Activated T-helper 2 cell treated with anti-CD3 and anti-CD28 coated beads, Interferon-gamma antibody, Interleukin-2, Interleukin-4, amounts not matched to agents 10 μg/mL and 5 μg/mL and 100 μg/mL, durations not matched to agents 14 hours and 24 hours and 36 hours (primary cell): ENCODE results near the gene FAM76B. TPM values are rescaled to one million over a fixed set of nuclear protein-coding genes. Genes with fewer than 3 reads are reported as not detected.

ENCODE experiments used
- DNase-seq: peaks from one replicate; pipeline ENCODE4 v3.0.0; 2021; ENCODE audit warnings: low spot score
- H3K27ac Mint-ChIP-seq: one replicate; pipeline ENCODE4 v1.8.0; 2021; ENCODE audit warnings: mixed read lengths
- H3K27me3 Mint-ChIP-seq: one replicate; pipeline ENCODE4 v1.8.0; 2021; ENCODE audit warnings: low read depth, mixed read lengths
- H3K36me3 Mint-ChIP-seq: one replicate; pipeline ENCODE4 v1.8.0; 2021; ENCODE audit warnings: low read depth, mixed read lengths
- H3K4me1 Mint-ChIP-seq: one replicate; pipeline ENCODE4 v1.8.0; 2021; ENCODE audit warnings: low read depth, mixed read lengths
- H3K4me3 Mint-ChIP-seq: one replicate; pipeline ENCODE4 v1.8.0; 2021; ENCODE audit warnings: low read depth, mild to moderate bottlenecking, moderate library complexity, mixed read lengths
- H3K9me3 Mint-ChIP-seq: one replicate; pipeline ENCODE4 v1.8.0; 2021; ENCODE audit warnings: mixed read lengths
- intact Hi-C: fragments of 100-400 bp; cut with micrococcal nuclease; formaldehyde crosslinking; loops from one replicate; pipeline ENCODE4 v1.15.1; 2023
- total RNA-seq: library from RNA; stranded (reverse); gene quantifications from 2 replicates; pipeline ENCODE4 v1.2.3, GENCODE V29; 2022

FAM76B gene
- total RNA-seq, 1 donor from 2014 or later: 46.6 TPM

DNA sequence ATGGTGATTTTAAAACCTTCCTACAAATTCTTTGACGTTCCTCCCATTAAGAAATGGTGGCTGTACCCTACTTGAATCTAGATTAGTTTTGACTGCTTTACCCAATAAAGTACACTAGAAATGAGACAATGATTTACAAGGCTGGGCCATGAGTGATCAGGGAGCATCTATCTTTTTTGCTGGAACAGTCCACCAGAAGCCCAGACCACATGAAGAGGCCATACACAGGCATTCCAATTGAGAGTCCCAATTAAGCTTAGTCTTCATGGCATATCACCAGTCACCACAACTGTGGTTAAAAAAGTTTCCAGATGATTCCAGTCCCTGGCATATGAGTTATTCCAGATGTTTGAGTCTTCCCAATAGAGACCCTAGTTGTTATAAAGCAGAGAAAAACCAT, 39.5 kb downstream of the FAM76B start:
- Mint-ChIP-seq H3K27ac (no peak overlapping the region), H3K4me1 (peaks cover 5% of the 10 kb centered on the region), H3K36me3 (no peaks in the 10 kb centered on the region), H3K27me3 (peaks cover 3% of the 10 kb centered on the region), H3K9me3 (peaks cover 3% of the 10 kb centered on the region), H3K4me3 (no peak overlapping the region)
- DNase-seq: no peak
- intact Hi-C loops: no loop called here

DNA sequence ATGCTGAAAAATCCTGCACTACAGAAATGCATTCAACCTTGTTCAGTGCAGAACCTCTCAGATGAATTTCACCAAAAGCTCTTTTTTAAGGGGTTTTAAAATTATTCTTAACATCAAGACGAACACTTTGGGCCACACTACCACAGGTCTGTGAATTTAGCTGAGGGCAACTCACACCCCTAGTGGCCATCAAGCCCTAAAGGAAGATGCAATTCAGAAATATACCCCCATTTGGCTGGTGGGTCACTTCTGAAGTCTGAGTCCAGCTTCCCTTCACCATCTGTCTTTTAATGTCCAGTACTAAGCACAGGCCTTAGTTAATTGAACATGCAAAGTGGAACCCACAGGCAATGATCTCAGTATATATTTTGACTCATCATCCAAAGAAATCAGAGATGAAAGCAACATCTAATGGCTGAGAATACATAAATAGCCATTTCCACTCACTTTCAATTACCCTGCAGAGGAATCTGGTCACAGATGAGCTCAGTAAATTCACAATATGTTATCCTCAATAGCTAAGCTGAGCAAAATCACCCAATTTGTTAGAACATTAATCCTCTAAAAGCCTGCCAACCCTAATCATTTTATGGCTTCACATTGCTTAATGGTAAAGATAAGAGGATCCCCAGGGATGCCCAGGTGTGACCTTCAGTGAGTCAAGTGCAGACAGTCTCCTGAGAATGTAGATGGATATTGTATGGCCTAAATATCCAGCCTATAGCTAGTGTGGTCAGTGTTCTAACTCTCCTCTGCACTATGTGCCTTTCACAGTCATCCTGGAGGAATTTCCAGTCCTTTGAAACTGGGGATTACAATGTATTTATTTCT, 50.3 kb downstream of the FAM76B start:
- H3K4me3 Mint-ChIP-seq: no peak overlapping the region
- DNase-seq: no peak
- peaks cover 3% of the 10 kb centered on the region for H3K27me3 Mint-ChIP-seq
- no peaks in the 10 kb centered on the region for H3K36me3 Mint-ChIP-seq
- no peak overlapping the region for H3K27ac Mint-ChIP-seq
- intact Hi-C loops: no loop called here
- peaks cover 10% of the 10 kb centered on the region for H3K4me1 Mint-ChIP-seq
- H3K9me3 Mint-ChIP-seq: no peaks in the 10 kb centered on the region

DNA sequence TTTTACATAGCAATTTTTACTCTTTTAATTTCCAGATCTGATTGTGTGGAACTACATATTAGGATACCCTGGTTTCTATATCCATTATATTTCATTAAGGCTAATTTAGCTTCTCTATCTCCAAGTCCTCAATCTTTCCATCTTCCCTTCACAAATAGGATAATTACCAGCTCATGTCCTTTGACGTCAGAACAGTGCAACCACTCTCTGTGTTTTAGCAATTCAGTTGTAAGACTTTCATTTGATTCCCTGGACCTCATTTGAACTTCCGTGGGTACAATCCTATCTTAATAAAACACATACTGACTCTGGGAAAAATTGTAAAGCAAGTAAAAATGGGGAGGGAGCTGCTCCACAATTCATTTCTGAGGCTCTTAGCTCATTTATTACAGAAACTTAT, 52.8 kb downstream of the FAM76B start:
- peaks cover 3% of the 10 kb centered on the region for H3K27me3 Mint-ChIP-seq
- no peak overlapping the region for H3K27ac Mint-ChIP-seq

DNA sequence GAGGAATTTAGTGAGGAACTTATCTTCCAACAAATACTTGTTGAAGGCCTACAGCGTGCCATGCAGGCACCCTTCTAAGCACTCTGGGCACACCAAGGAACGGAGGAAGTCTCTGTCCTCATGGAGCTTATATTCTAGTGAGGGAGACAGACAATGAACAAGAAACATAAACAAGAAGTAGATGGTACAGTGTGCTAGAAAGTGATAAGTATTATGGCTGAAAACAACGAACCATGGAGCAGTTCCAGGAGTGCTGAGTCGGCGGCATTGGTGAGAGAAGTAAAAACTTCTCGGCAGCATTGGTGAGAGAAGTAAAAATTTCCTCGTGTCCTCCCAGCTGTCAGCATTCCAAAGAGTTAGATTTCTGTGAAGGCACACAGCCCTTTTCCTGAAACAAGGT, 53.2 kb downstream of the FAM76B start:
- no peak overlapping the region for H3K27ac Mint-ChIP-seq
- no peak for DNase-seq
- no peak overlapping the region for H3K4me3 Mint-ChIP-seq
- H3K4me1 Mint-ChIP-seq: peaks cover 10% of the 10 kb centered on the region
- peaks cover 5% of the 10 kb centered on the region for H3K27me3 Mint-ChIP-seq
- no peaks in the 10 kb centered on the region for H3K36me3 Mint-ChIP-seq
- intact Hi-C loops: no loop called here
- H3K9me3 Mint-ChIP-seq: no peaks in the 10 kb centered on the region

More for the DNA sequence above, 52.8 kb downstream of the FAM76B start:
- intact Hi-C loops: no loop called here
- Mint-ChIP-seq H3K4me1 (peaks cover 10% of the 10 kb centered on the region), H3K9me3 (no peaks in the 10 kb centered on the region), H3K4me3 (no peak overlapping the region), H3K36me3 (no peaks in the 10 kb centered on the region)
- DNase-seq: no peak

DNA sequence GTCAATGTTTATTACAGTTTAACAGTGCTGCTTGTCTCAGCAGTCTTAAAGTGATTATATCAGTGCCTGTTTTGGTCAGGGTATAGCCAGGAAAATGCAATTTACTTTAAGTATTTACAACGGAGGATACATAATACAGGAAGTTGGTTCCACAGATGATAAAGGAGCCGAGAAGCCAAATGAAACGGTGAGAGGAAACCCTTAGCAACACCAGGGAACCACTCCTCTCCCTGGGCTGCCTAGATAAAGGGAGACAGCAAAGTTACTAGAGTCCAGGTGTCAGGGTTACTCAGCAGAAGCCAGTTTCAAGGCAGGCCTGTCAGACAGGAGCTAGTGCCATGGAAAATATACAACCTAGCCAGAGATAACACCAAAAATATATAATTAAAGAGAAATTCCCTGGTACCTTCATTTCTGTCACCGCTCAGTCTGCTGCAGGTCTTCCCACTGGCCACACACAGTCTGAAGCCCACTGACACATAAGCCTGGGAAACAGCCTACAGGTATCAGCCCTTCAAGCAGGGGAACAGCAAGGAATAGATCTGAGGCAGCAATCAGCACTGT, 55.5 kb downstream of the FAM76B start:
- peaks cover 5% of the 10 kb centered on the region for H3K27me3 Mint-ChIP-seq
- intact Hi-C loops: no loop called here
- H3K9me3 Mint-ChIP-seq: no peaks in the 10 kb centered on the region
- H3K4me1 Mint-ChIP-seq: peaks cover 10% of the 10 kb centered on the region
- no peak overlapping the region for H3K4me3 Mint-ChIP-seq
- no peaks in the 10 kb centered on the region for H3K36me3 Mint-ChIP-seq
- H3K27ac Mint-ChIP-seq: no peak overlapping the region
- DNase-seq: no peak

DNA sequence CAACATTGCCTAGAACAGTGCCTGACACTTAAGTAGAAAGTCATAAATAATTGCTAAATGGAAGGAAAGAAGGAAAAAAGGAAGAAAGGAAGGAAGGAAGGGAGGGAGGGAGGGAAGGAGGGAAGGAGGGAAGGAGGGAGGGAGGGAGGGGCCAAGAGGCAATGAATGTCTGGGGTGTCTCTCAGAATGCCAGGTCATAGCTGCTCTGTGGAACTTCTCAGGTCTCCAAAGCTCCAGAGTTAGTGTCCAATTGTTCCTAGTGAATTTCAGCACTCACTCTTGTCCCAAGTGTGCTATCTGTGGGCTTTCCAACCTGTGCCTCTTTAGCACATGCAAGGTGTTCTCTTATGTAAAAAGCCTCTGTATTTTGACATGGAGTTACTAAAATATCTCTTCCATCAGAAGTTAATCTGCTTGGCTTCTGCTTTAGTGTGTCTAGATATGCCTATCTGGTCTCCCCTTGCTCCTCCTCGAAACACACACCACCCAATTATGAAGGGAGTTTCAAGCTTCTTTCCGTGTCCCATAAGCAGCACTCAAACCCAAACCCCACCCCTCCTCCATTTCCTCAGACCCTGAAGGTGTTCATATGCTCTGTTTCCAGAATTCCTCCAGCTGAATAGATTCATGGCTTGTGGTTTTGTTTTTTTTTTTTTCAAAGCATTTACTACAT, 56.5 kb downstream of the FAM76B start:
- no peak for DNase-seq
- no peaks in the 10 kb centered on the region for H3K36me3 Mint-ChIP-seq
- no peak overlapping the region for H3K4me3 Mint-ChIP-seq
- no peak overlapping the region for H3K27ac Mint-ChIP-seq
- H3K27me3 Mint-ChIP-seq: peaks cover 5% of the 10 kb centered on the region
- intact Hi-C loops: no loop called here
- no peaks in the 10 kb centered on the region for H3K9me3 Mint-ChIP-seq
- peaks cover 10% of the 10 kb centered on the region for H3K4me1 Mint-ChIP-seq

DNA sequence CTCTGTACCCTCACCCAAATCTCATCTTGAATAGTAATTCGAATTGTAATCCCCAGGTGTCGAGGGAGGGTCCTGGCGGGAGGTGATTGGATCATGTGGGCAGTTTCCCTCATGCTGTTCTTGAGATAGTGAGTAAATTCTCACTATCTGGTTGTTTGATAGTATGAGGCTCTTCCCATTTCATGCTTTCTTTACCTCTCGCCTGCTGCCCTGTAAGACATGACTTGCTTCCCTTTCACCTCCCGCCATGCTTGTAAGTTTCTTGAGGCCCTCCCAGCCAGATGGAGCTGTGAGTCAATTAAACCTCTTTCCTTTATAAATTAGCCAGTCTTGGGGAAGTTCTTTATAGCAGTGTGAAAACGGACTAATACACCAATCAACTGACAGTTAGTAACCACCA, 60.1 kb downstream of the FAM76B start:
- Mint-ChIP-seq H3K9me3 (no peaks in the 10 kb centered on the region), H3K27me3 (peaks cover 9% of the 10 kb centered on the region), H3K27ac (no peak overlapping the region), H3K4me3 (no peak overlapping the region), H3K36me3 (no peaks in the 10 kb centered on the region), H3K4me1 (peaks cover 7% of the 10 kb centered on the region)
- intact Hi-C loops: no loop called here
- no peak for DNase-seq

DNA sequence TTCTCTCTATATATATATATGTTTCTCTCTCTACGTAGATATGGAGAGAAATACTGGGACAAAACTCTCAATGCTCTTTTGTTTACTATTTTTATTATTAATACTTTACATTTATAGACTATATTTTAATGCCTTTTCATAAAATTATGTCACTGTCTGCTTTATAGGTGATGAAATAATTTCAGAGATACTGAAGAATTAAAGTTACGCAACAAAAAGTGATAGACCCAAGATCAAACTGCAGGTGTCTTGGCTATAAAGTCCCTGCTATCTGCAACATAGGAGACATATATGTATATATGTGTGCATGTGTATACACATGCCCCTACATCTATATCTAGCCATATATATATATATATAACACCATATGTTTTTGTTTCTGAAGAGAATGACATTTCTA, 60.8 kb downstream of the FAM76B start:
- intact Hi-C loops: no loop called here
- H3K4me3 Mint-ChIP-seq: no peak overlapping the region
- no peaks in the 10 kb centered on the region for H3K36me3 Mint-ChIP-seq

DNA sequence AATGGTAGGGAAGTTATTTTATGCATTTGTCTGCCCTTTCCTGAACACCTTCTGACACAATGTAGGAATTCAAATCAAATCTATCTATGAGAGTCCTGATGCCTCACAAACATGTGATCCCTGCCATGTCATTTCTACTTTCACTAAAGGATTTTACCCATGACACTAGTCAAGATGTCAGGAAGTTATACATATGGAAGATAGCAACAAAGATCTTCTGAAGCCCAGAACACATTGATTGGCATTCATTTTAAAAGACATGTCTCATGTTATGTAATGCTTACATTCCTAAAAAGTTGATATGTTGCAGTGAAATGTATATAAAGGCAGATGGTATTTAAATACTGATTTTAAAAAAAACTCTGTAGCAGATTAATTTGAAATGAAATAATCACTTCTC, 61.5 kb downstream of the FAM76B start:
- no peak for DNase-seq
- Mint-ChIP-seq H3K4me3 (no peak overlapping the region), H3K27ac (no peak overlapping the region), H3K36me3 (no peaks in the 10 kb centered on the region), H3K4me1 (peaks cover 2% of the 10 kb centered on the region), H3K27me3 (peaks cover 8% of the 10 kb centered on the region), H3K9me3 (no peaks in the 10 kb centered on the region)
- intact Hi-C loops: no loop called here

More for the DNA sequence above, 60.8 kb downstream of the FAM76B start:
- Mint-ChIP-seq H3K27ac (no peak overlapping the region), H3K9me3 (no peaks in the 10 kb centered on the region), H3K4me1 (peaks cover under 1% of the 10 kb centered on the region), H3K27me3 (peaks cover 8% of the 10 kb centered on the region)
- no peak for DNase-seq

DNA sequence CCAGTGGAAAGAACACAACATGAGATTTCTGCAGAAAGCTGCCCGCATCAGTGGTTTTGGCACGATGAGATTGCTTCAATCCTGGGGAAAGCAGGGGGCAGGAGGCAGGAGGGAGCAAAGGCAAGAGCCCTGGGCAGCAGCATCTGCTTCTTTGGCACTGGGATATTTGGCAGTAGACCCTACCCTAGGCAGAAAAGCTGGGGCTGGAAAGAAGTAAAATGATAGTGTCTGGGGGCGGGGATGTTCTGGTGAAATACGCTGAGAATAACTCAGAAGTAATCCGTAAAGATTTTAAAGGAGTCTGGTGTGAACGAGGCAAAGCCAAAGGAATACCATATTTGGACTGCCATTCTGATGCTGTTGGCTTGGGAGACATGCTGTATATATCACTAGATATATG, 62.0 kb downstream of the FAM76B start:
- Mint-ChIP-seq H3K9me3 (no peaks in the 10 kb centered on the region), H3K36me3 (no peaks in the 10 kb centered on the region)

DNA sequence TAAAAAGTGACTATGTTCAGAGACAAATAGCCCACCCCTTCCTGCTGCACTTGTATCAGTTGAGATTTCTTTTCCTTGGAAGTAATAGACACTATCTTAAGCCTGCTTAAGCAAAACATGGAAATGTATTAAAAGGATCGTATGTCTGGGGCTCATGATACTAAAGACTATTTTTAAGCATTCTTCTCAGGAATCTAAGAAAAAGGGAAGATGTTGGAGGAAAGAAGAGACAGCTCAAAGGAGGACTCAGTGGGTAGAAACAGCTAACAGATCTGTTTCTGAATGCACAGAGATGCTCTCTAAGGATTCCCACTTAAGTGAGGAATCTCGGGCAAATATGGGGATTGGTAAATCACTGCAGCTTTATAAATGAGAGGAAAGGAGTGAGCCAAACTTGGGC, 62.5 kb downstream of the FAM76B start:
- Mint-ChIP-seq H3K4me3 (no peak overlapping the region), H3K27me3 (peaks cover 8% of the 10 kb centered on the region), H3K36me3 (no peaks in the 10 kb centered on the region)

More for the DNA sequence above, 62.0 kb downstream of the FAM76B start:
- intact Hi-C loops: no loop called here
- peaks cover 8% of the 10 kb centered on the region for H3K27me3 Mint-ChIP-seq
- DNase-seq: no peak
- H3K27ac Mint-ChIP-seq: no peak overlapping the region
- H3K4me3 Mint-ChIP-seq: no peak overlapping the region
- H3K4me1 Mint-ChIP-seq: peaks cover 3% of the 10 kb centered on the region

DNA sequence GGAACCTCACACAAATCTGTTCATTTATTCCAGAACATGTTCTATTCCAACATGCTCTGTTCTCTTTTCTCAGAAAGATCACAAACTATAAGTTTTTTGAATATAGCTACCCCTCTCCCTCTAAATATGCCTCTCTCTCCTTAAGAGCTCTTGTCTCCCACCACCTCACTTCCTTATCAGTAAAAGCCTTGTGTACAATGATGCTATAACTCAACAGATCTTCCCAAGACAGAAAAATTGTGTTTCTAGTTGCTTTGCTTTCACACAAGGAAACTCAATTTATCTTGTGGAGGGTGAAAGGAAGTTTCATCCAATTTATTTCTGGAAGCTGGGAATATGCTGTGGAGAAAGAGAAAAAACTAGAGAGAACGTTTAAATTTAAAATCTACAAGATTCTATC, 64.4 kb downstream of the FAM76B start:
- Mint-ChIP-seq H3K4me1 (peaks cover 7% of the 10 kb centered on the region), H3K27me3 (peaks cover 6% of the 10 kb centered on the region), H3K27ac (no peak overlapping the region), H3K4me3 (no peak overlapping the region), H3K36me3 (no peaks in the 10 kb centered on the region), H3K9me3 (no peaks in the 10 kb centered on the region)
- no peak for DNase-seq
- intact Hi-C loops: no loop called here

More for the DNA sequence above, 62.5 kb downstream of the FAM76B start:
- intact Hi-C loops: no loop called here
- Mint-ChIP-seq H3K27ac (no peak overlapping the region), H3K9me3 (no peaks in the 10 kb centered on the region), H3K4me1 (peaks cover 3% of the 10 kb centered on the region)
- no peak for DNase-seq

DNA sequence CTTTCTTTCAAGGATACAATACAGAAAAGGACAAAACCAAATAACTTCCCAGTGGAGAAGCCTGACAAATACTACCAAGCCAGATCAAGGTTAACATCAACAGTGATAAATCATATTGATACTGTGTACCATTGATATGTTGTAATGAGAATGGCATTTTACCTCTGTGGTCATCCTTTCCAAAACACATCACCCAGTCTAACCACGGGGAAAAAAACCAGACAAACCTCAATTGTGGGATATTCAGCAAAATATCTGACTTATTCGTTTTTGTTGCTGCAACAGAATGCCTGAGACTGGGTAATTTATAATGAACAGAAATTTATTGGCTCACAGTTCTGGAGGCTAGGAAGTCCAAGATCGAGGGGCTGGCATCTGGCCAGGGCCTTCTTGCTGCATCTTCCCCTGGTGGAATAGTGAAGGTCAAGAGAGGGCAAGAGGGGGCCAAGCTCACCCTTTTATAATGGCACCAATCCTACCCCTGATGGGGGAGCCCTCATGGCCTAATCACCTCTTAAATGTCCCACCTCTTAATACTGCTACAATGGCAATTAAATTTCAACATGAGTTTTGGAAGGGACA, 66.1 kb downstream of the FAM76B start:
- no peaks in the 10 kb centered on the region for H3K9me3 Mint-ChIP-seq
- no peak overlapping the region for H3K27ac Mint-ChIP-seq
- no peaks in the 10 kb centered on the region for H3K36me3 Mint-ChIP-seq

More for the DNA sequence above, 66.1 kb downstream of the FAM76B start:
- peaks cover 6% of the 10 kb centered on the region for H3K27me3 Mint-ChIP-seq
- DNase-seq: no peak
- intact Hi-C loops: no loop called here
- peaks cover 12% of the 10 kb centered on the region for H3K4me1 Mint-ChIP-seq
- no peak overlapping the region for H3K4me3 Mint-ChIP-seq
